HepG2 (cell line): ENCODE results near the gene AAMP. TPM values are rescaled to one million over a fixed set of nuclear protein-coding genes. Genes with fewer than 3 reads are reported as not detected.

Experiments
- CBX5 ChIP-seq: sonication (generic); formaldehyde crosslinking; IDR thresholded peaks from 2 replicates; pipeline ENCODE4 v1.4.0; 2020; ENCODE audit warnings: missing genetic modification reagents, borderline replicate concordance
- CEBPG ChIP-seq: IDR thresholded peaks from 2 replicates; pipeline ENCODE4 v1.6.1; 2016
- DNMT3B ChIP-seq: conservative IDR thresholded peaks from 2 replicates; pipeline ENCODE4 v1.6.1; 2016; ENCODE audit warnings: missing biosample characterization, control low read depth
- ELK4 ChIP-seq: sonication (generic); formaldehyde crosslinking; IDR thresholded peaks from 2 replicates; pipeline ENCODE4 v1.9.0; 2021; ENCODE audit warnings: missing genetic modification reagents, borderline replicate concordance
- GFI1 ChIP-seq: sonication (generic); formaldehyde crosslinking; IDR thresholded peaks from 2 replicates; pipeline ENCODE4 v1.5.0; 2020; ENCODE audit warnings: missing genetic modification reagents, mild to moderate bottlenecking, borderline replicate concordance
- HIVEP1 ChIP-seq: sonication (generic); formaldehyde crosslinking; IDR thresholded peaks from 2 replicates; pipeline ENCODE4 v1.4.0; 2020; ENCODE audit warnings: mild to moderate bottlenecking, missing genetic modification reagents
- HMGXB4 ChIP-seq, 2 experiments: sonication (generic) in 1 of 2; formaldehyde crosslinking in 1 of 2; IDR thresholded peaks; 2 replicates each; pipeline versions ENCODE4 v1.4.0 to v1.6.1; 2018 to 2020; ENCODE audit warnings: missing genetic modification reagents in 2 of 2, borderline replicate concordance in 1 of 2, low read depth in 1 of 2, mild to moderate bottlenecking in 1 of 2, missing biosample characterization in 1 of 2
- MAX ChIP-seq: IDR thresholded peaks from 2 replicates; pipeline ENCODE4 v1.6.1; 2012; ENCODE audit warnings: inconsistent platforms
- NCOA1 ChIP-seq: sonication (generic); formaldehyde crosslinking; IDR thresholded peaks from 2 replicates; pipeline ENCODE4 v1.9.0; 2021; ENCODE audit warnings: missing genetic modification reagents
- NFKB2 ChIP-seq: sonication (generic); formaldehyde crosslinking; IDR thresholded peaks from 2 replicates; pipeline ENCODE4 v1.4.0; 2020; ENCODE audit warnings: missing genetic modification reagents, borderline replicate concordance
- RNF219 ChIP-seq: sonication (generic); formaldehyde crosslinking; IDR thresholded peaks from 2 replicates; pipeline ENCODE4 v1.5.0; 2020; ENCODE audit warnings: mild to moderate bottlenecking, missing genetic modification reagents
- SNAPC2 ChIP-seq: sonication (generic); formaldehyde crosslinking; IDR thresholded peaks from 2 replicates; pipeline ENCODE4 v1.8.1; 2022; ENCODE audit warnings: mild to moderate bottlenecking, missing genetic modification reagents
- TCF7 ChIP-seq: sonication (generic); IDR thresholded peaks from 2 replicates; pipeline ENCODE4 v1.6.1; 2016; ENCODE audit warnings: antibody characterized with exemption, low read depth
- ZBTB38 ChIP-seq: sonication (generic); formaldehyde crosslinking; IDR thresholded peaks from 2 replicates; pipeline ENCODE4 v1.5.1; 2020; ENCODE audit warnings: mild to moderate bottlenecking, missing genetic modification reagents
- ZFP37 ChIP-seq: sonication (generic); formaldehyde crosslinking; IDR thresholded peaks from 2 replicates; pipeline ENCODE4 v1.4.0; 2020; ENCODE audit warnings: missing genetic modification reagents, borderline replicate concordance
- ZMAT5 ChIP-seq: sonication (generic); formaldehyde crosslinking; IDR thresholded peaks from 2 replicates; pipeline ENCODE4 v1.5.0; 2020; ENCODE audit warnings: mild to moderate bottlenecking, low read depth, missing genetic modification reagents, borderline replicate concordance
- ZNF101 ChIP-seq: sonication (generic); formaldehyde crosslinking; IDR thresholded peaks from 2 replicates; pipeline ENCODE4 v1.4.0; 2020; ENCODE audit warnings: mild to moderate bottlenecking, low read depth, missing genetic modification reagents, borderline replicate concordance
- ZNF17 ChIP-seq: sonication (generic); formaldehyde crosslinking; IDR thresholded peaks from 2 replicates; pipeline ENCODE4 v1.5.0; 2020; ENCODE audit warnings: mild to moderate bottlenecking, missing genetic modification reagents
- ZNF264 ChIP-seq: sonication (generic); formaldehyde crosslinking; IDR thresholded peaks from 2 replicates; pipeline ENCODE4 v1.4.0; 2020; ENCODE audit warnings: missing genetic modification reagents
- ZNF430 ChIP-seq: sonication (generic); formaldehyde crosslinking; IDR thresholded peaks from 2 replicates; pipeline ENCODE4 v1.9.0; 2021; ENCODE audit warnings: mild to moderate bottlenecking, missing genetic modification reagents
- ZNF709 ChIP-seq: sonication (generic); formaldehyde crosslinking; IDR thresholded peaks from 2 replicates; pipeline ENCODE4 v1.5.0; 2020; ENCODE audit warnings: mild to moderate bottlenecking, missing genetic modification reagents
- ZNF775 ChIP-seq: sonication (generic); formaldehyde crosslinking; IDR thresholded peaks from 2 replicates; pipeline ENCODE4 v1.4.0; 2020; ENCODE audit warnings: missing genetic modification reagents, mild to moderate bottlenecking, moderate library complexity, borderline replicate concordance
- ZNF781 ChIP-seq: sonication (generic); formaldehyde crosslinking; IDR thresholded peaks from 2 replicates; pipeline ENCODE4 v1.5.1; 2020; ENCODE audit warnings: borderline replicate concordance, mild to moderate bottlenecking, missing genetic modification reagents; ENCODE audit errors: not compliant biosample characterization
- polyA plus RNA-seq, 8 experiments: library from polyadenylated mRNA; depleted of rRNA in 3 of 8; stranded (reverse) in 7 of 8; unstranded in 1 of 8; fragments of >200 nt; fragmentation: Illumina TruSeq in 4 of 8; extraction: Trizol in 4 of 8; gene quantifications; 2 replicates each; pipeline versions ENCODE4 v1.2.1 to v1.2.3, GENCODE V29; 2011 to 2016; ENCODE audit warnings: low read depth in 4 of 8, missing spikeins in 1 of 8, mixed read lengths in 1 of 8; ENCODE audit not compliant: insufficient read depth in 1 of 8
- total RNA-seq, 5 experiments: library from RNA; depleted of rRNA; stranded (reverse); fragments of >200 nt; fragmentation: Illumina TruSeq; extraction: Trizol; gene quantifications; 2 replicates each; pipeline ENCODE4 v1.2.3, GENCODE V29; 2016; ENCODE audit warnings: low read depth in 1 of 5

The AAMP gene
- total and polyA plus RNA-seq, 2 of the 13 experiments (the other 11 are each of a cell fraction or from before 2014, with no cell fraction given): 110 to 186 TPM

- TF ChIP-seq NFKB2 (peak; percentile 45; the same call in 1 of the 2 replicates), ZNF781 (CRISPR knock-in tag) (no peak), ELK4 (no peak), ZNF430 (0 out of 2 replicates have a peak, but pooled peaks have one; percentile 90), ZNF775 (CRISPR knock-in tag) (no peak), MAX (peak; percentile 89), ZMAT5 (no peak), ZNF709 (CRISPR knock-in tag) (peak; percentile 91; the same call in 1 of the 2 replicates), ZNF101 (0 out of 2 replicates have a peak, but pooled peaks have one; percentile 33), NCOA1 (CRISPR knock-in tag) (peak; percentile 51; the same call in 1 of the 2 replicates), ZNF17 (no peak), CBX5 (CRISPR knock-in tag) (peak; percentile 39; the same call in 1 of the 2 replicates), HIVEP1 (peak; percentile 89), TCF7 (no peak), DNMT3B (no peak), RNF219 (CRISPR knock-in tag) (no peak), SNAPC2 (CRISPR knock-in tag) (no peak), CEBPG (CRISPR knock-in tag) (peak; percentile 71), ZBTB38 (CRISPR knock-in tag) (peak; percentile 68), ZFP37 (CRISPR knock-in tag) (no peak), GFI1 (CRISPR knock-in tag) (0 out of 2 replicates have a peak, but pooled peaks have one; percentile 38), HMGXB4 (CRISPR knock-in tag; IDR thresholded peaks at IDR 0.05; ENCODE audit: borderline replicate concordance in 1 of 2, low read depth in 1 of 2) (peak; percentile 84 to 88; a peak in 3 of 4 replicates), ZNF264 (CRISPR knock-in tag) (0 out of 2 replicates have a peak, but pooled peaks have one; percentile 30)
These were observed 22.4 kb upstream of the AAMP start, which contains the start of gene TMBIM1 (continued) for GRCh38 chr2:218292048-218293014.
